ENCODE data around the gene RCBTB2. TPM values are rescaled to one million over a fixed set of nuclear protein-coding genes. Genes with fewer than 3 reads are reported as not detected.

Gene RCBTB2
- total and polyA plus RNA-seq, 12 donors: 9.8 to 36.4 (median 16.9) TPM

DNA sequence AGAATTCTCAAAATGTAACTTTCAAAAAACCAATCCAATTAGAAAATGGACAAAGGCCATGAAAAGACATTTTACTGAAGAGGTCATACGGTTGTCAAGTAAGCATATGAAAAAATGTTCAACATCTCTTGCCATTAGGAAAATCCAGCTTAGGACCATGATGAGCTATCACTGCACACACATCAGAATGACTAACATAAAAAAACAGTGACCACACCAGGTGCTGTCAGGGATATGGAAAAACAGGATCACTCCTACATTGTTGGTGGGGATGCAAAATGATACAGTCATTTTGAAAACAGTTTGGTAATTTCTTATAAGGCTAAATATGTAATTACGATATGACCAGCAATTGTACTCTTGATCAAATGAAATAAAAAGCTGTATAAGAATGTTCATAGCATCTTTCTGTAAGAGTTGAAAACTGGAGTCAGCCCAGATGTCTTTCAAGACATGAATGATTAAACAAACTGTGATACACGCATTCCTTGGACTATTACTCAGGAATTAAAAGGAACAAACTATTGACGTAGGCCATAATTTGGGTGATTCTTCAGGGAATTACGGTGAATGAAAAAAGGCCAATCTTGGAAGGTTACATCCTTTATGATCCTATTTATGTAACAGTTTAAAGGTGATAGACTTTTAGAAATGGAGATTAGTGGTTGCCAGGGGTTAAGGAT is 26.9 kb upstream of the RCBTB2 start:
- H3K4me3 ChIP-seq: no peak overlapping the region
- H3K36me3 ChIP-seq (replicated peaks in 1 of 2): no peaks in the 10 kb centered on the region
- no peaks in the 10 kb centered on the region for H3K9me3 ChIP-seq (replicated peaks in 1 of 3)
- no peak for DNase-seq
- intact Hi-C loops (cut with DNase I): no loop called here
- TF ChIP-seq, protein P1, sequence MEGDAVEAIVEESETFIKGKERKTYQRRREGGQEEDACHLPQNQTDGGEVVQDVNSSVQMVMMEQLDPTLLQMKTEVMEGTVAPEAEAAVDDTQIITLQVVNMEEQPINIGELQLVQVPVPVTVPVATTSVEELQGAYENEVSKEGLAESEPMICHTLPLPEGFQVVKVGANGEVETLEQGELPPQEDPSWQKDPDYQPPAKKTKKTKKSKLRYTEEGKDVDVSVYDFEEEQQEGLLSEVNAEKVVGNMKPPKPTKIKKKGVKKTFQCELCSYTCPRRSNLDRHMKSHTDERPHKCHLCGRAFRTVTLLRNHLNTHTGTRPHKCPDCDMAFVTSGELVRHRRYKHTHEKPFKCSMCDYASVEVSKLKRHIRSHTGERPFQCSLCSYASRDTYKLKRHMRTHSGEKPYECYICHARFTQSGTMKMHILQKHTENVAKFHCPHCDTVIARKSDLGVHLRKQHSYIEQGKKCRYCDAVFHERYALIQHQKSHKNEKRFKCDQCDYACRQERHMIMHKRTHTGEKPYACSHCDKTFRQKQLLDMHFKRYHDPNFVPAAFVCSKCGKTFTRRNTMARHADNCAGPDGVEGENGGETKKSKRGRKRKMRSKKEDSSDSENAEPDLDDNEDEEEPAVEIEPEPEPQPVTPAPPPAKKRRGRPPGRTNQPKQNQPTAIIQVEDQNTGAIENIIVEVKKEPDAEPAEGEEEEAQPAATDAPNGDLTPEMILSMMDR (IDR thresholded peaks at IDR 0.05): no peak
- TF ChIP-seq POLR2A (IDR thresholded peaks at IDR 0.05): no peak
- no peaks in the 10 kb centered on the region for H3K27me3 ChIP-seq
- H3K4me1 ChIP-seq (replicated peaks in 1 of 2): peaks cover 10 to 27% of the 10 kb centered on the region in 2 donors
- no peak overlapping the region for H3K27ac ChIP-seq
- 81 to 88% (median 83%) methylated on average over 5 of the region's 5 CpGs for WGBS, 4 donors

DNA sequence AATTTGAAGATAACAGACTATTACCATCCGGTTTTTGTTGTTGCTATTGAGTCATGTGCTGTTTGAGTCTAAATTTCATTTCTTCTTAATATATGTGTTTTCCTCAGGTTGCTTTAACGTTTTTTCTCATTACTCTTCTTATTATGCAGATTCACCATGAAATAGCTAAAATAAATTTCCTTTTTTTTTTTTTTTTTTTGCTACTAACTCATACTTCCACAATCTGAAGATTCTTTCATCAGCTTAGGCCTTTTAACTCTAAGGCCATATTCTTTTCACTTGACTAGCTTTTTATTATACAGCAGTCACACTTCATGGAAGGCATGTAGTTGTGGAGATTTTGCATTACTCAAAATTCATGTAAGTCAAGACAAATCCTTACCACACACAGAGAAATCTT is 23.9 kb upstream of the RCBTB2 start:
- H3K27ac ChIP-seq: no peak overlapping the region
- no peak for TF ChIP-seq POLR2A (IDR thresholded peaks at IDR 0.05)
- TF ChIP-seq, protein P1 (IDR thresholded peaks at IDR 0.05): no peak
- H3K4me3 ChIP-seq: no peak overlapping the region
- WGBS, 4 donors: 64 to 79% (median 73%) methylated on average over 2 of the region's 2 CpGs
- DNase-seq: no peak
- no peaks in the 10 kb centered on the region for H3K27me3 ChIP-seq
- H3K36me3 ChIP-seq (replicated peaks in 1 of 2): no peaks in the 10 kb centered on the region
- intact Hi-C loops (cut with DNase I): no loop called here
- H3K4me1 ChIP-seq (replicated peaks in 1 of 2): peaks cover 0 to 8% of the 10 kb centered on the region in 2 donors
- no peaks in the 10 kb centered on the region for H3K9me3 ChIP-seq (replicated peaks in 1 of 3)

DNA sequence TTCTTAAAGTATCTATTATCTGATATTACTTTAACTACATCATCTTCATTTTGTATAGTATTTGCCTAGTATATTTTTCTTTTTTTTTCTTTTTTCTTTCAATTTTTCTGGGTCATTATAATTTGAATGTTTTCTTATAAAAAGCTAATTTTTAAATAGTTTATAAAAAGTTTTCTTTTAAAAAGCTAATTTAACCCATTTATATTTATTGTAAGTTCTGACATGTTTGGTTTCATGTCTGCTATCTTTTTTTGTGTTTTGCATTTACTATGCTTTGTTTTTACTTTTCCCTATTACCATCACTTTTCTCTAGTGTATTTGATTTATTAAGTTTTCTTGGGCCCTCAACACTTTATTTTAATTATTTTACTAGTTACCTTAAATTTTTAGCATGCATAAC is 22.6 kb upstream of the RCBTB2 start:
- H3K9me3 ChIP-seq (replicated peaks in 1 of 3): no peaks in the 10 kb centered on the region
- H3K36me3 ChIP-seq (replicated peaks in 1 of 2): no peaks in the 10 kb centered on the region
- no peaks in the 10 kb centered on the region for H3K27me3 ChIP-seq
- intact Hi-C loops (cut with DNase I): no loop called here
- H3K4me1 ChIP-seq (replicated peaks in 1 of 2): no peaks in the 10 kb centered on the region
- no peak for DNase-seq
- H3K27ac ChIP-seq: no peak overlapping the region
- TF ChIP-seq POLR2A (IDR thresholded peaks at IDR 0.05): no peak
- TF ChIP-seq, protein P1 (IDR thresholded peaks at IDR 0.05): no peak
- H3K4me3 ChIP-seq: no peak overlapping the region

DNA sequence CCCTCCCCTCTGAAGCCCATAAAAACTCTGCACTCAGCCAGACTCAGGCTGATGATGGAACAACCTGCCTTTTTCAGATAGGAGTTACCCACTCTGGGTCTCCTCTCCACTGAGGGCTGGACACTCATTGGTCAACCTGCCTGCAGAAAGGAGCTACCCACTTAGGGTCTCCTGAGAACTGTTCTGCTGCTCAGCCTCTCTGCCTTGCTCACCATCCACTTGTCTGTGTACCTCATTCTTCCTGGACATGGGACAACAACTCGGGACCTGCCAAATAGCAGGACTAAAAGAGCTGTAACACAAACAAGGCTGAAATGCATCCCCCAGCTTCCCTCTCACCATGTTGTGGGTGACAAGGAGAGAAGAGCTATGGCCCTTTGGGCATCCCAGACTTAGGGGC is 18.4 kb upstream of the RCBTB2 start:
- H3K36me3 ChIP-seq (replicated peaks in 1 of 2): no peaks in the 10 kb centered on the region
- H3K9me3 ChIP-seq (replicated peaks in 1 of 3): no peaks in the 10 kb centered on the region
- no peak overlapping the region for H3K27ac ChIP-seq
- H3K27me3 ChIP-seq: no peaks in the 10 kb centered on the region
- no peaks in the 10 kb centered on the region for H3K4me1 ChIP-seq (replicated peaks in 1 of 2)
- no peak overlapping the region for H3K4me3 ChIP-seq
- WGBS, 4 donors: 63 to 100% (median 82%) methylated on average over 1 of the region's 1 CpG
- intact Hi-C loops (cut with DNase I): no loop called here
- TF ChIP-seq, protein P1 (IDR thresholded peaks at IDR 0.05): no peak
- no peak for TF ChIP-seq POLR2A (IDR thresholded peaks at IDR 0.05)
- no peak for DNase-seq
